Heart left ventricle (tissue), 16 donors: ENCODE data around the gene MYO3A. TPM values are rescaled to one million over a fixed set of nuclear protein-coding genes. Genes with fewer than 3 reads are reported as not detected.

ENCODE experiments used
- ATAC-seq, 4 donors: fragments of 200-7000 bp; cut with Tn5 transposase; one replicate each; pipeline ENCODE4 v1.9.1; 2020 to 2022; ENCODE audit warnings: moderate library complexity in 4 of 4, mild to moderate bottlenecking in 3 of 4, moderate number of reproducible peaks in 1 of 4
- DNase-seq, 5 donors: peaks; one replicate each; pipeline ENCODE4 v3.0.0-alpha.2; 2020
- H3K27ac ChIP-seq, 12 donors: fragments of 200-600 bp; sonication (generic) in 4 of 12; one replicate each; pipeline versions ENCODE4 v1.5.0 to v1.8.0; 2016 to 2022; ENCODE audit warnings: mild to moderate bottlenecking in 2 of 12
- H3K27me3 ChIP-seq, 9 donors: fragments of 200-600 bp; sonication (generic) in 2 of 9; one replicate each; pipeline versions ENCODE4 v1.5.1 to v1.8.0; 2016 to 2022; ENCODE audit warnings: mild to moderate bottlenecking in 3 of 9
- H3K36me3 ChIP-seq, 9 donors: fragments of 200-600 bp; sonication (generic) in 2 of 9; one replicate each; pipeline versions ENCODE4 v1.5.0 to v1.8.0; 2018 to 2022; ENCODE audit warnings: mild to moderate bottlenecking in 2 of 9
- H3K4me1 ChIP-seq, 12 donors: fragments of 200-600 bp; sonication (generic) in 4 of 12; one replicate each; pipeline versions ENCODE4 v1.5.0 to v1.8.0; 2016 to 2022; ENCODE audit warnings: mild to moderate bottlenecking in 3 of 12
- H3K4me3 ChIP-seq, 12 donors: fragments of 200-600 bp; sonication (generic) in 4 of 12; one replicate each; pipeline versions ENCODE4 v1.5.0 to v1.8.0; 2017 to 2022; ENCODE audit warnings: mild to moderate bottlenecking in 9 of 12, moderate library complexity in 4 of 12
- H3K9me3 ChIP-seq, 12 donors: fragments of 200-600 bp; sonication (generic) in 4 of 12; one replicate each; pipeline versions ENCODE4 v1.5.0 to v1.8.0; 2016 to 2022; ENCODE audit warnings: mild to moderate bottlenecking in 1 of 12
- CTCF ChIP-seq, 12 donors: fragments of 200-600 bp; sonication (generic) in 4 of 12; IDR thresholded peaks; one replicate each; pipeline versions ENCODE4 v1.5.0 to v1.8.0; 2018 to 2022; ENCODE audit warnings: antibody characterized with exemption in 12 of 12, mild to moderate bottlenecking in 5 of 12
- POLR2A ChIP-seq, 2 donors: fragments of 450-650 bp; IDR thresholded peaks; one replicate each; pipeline ENCODE4 v1.6.1; 2017; ENCODE audit warnings: antibody characterized with exemption in 2 of 2, mild to moderate bottlenecking in 2 of 2, moderate library complexity in 2 of 2
- WGBS, 4 donors: extraction: QIAGEN DNeasy Blood & Tissue Kit in 2 of 4; methylation state at CpG; one replicate each; pipeline versions ENCODE4 v1.1.5 to v1.1.7; 2013 to 2018; 5-methylcytosine and 5-hydroxymethylcytosine counted together
- intact Hi-C, 10 donors: fragments of 100-400 bp; cut with DNase I; formaldehyde crosslinking; loops; one replicate each; pipeline versions ENCODE4 v1.11.1 to v1.14.2; 2022
- polyA plus RNA-seq, 2 donors: library from polyadenylated mRNA; stranded (reverse); fragments of 200-250 nt; gene quantifications; one replicate each; pipeline ENCODE4 v1.2.3, GENCODE V29; 2013
- total RNA-seq, 9 donors: library from RNA; depleted of rRNA in 2 of 9; stranded (reverse); fragments of >200 nt in 2 of 9; fragmentation: NEBNext Ultra II Directional in 3 of 9; extraction: Animal tissue kit (Norgen Biotek cat#: 25700) in 3 of 9; gene quantifications; one replicate each; pipeline versions ENCODE4 v1.1.0 to v1.2.4, GENCODE V29; 2016 to 2023
- donor health status: ischemic (EF 13 %, LVEDD 7.1; RV severe dilation, severe dysfunction).
- donor health status: healthy with polysubstance abuse.
- donor health status: DM: no; HTN: yes; CAD: no.
- donor health status: DM: no; HTN: no; CAD: no.
- donor health status: ischemic (EF 25% LVEDD 6.9; RV normal size, moderate dysfunction).
- donor health status: ischemic (EF 25% LVEDD 5.7; RV mildly dilated, moderate dysfunction).
- donor health status: healthy.
- donor health status: DM: yes; HTN: yes; CAD: no.
- donor health status: ischemic (EF 35%, LVEDD 5.7; RV mildly dilated, moderate dysfunction).
- donor health status: nonischemic (EF 11% LVEDD 7.7; RV severe dilation, severe dysfunction).
- donor health status: DM: yes; HTN: yes; CAD: no.
- donor health status: PGD.
- donor health status: ischemic (EF 29% LVEDD 5.4; RV normal size, mild dysfunction).
- donor health status: nonischemic (EF 23%, LVEDD 6.1; RV moderate dilation, normal function).

Gene MYO3A
- total and polyA plus RNA-seq, 11 donors: 0.14 TPM; not detected in 10

GRCh38 chr10:26081459-26081858, 147.4 kb downstream of the MYO3A start:
- Histone ChIP-seq H3K9me3 (peaks cover 0 to 6% (median 0%) of the 10 kb centered on the region in 12 donors), H3K27ac (no peak overlapping the region), H3K36me3 (no peaks in the 10 kb centered on the region), H3K27me3 (peaks cover 0 to 4% (median 0%) of the 10 kb centered on the region in 9 donors), H3K4me3 (no peak overlapping the region), H3K4me1 (no peaks in the 10 kb centered on the region)
- DNase-seq: no peak
- 78 to 87% (median 82%) methylated on average over 4 of the region's 4 CpGs for WGBS, 4 donors
- intact Hi-C loops: no loop called here
- no peak for ATAC-seq
- no peak for TF ChIP-seq CTCF (IDR thresholded peaks at IDR 0.05)
- TF ChIP-seq POLR2A (IDR thresholded peaks at IDR 0.05): no peak

- WGBS, 4 donors: 67 to 84% (median 74%) methylated on average over 3 of the region's 3 CpGs
Measured at GRCh38 chr10:26085549-26085948, 151.5 kb downstream of the MYO3A start.

GRCh38 chr10:26087666-26088065, 153.6 kb downstream of the MYO3A start:
- Histone ChIP-seq H3K27ac (no peak overlapping the region), H3K4me3 (no peak overlapping the region), H3K36me3 (no peaks in the 10 kb centered on the region), H3K9me3 (no peaks in the 10 kb centered on the region), H3K4me1 (no peaks in the 10 kb centered on the region), H3K27me3 (peaks cover 0 to 4% (median 0%) of the 10 kb centered on the region in 9 donors)
- DNase-seq (no peak), ATAC-seq (no peak)
- WGBS, 4 donors: 81 to 91% (median 87%) methylated on average over 3 of the region's 3 CpGs
- TF ChIP-seq POLR2A (IDR thresholded peaks at IDR 0.05): no peak
- no peak for TF ChIP-seq CTCF (IDR thresholded peaks at IDR 0.05)
- intact Hi-C loops: no loop called here

More at GRCh38 chr10:26085549-26085948, 151.5 kb downstream of the MYO3A start:
- intact Hi-C loops: no loop called here
- no peaks in the 10 kb centered on the region for H3K9me3 ChIP-seq
- no peak overlapping the region for H3K4me3 ChIP-seq
- H3K27ac ChIP-seq: no peak overlapping the region
- TF ChIP-seq CTCF (IDR thresholded peaks at IDR 0.05) (no peak), POLR2A (IDR thresholded peaks at IDR 0.05) (no peak)
- DNase-seq (no peak), ATAC-seq (no peak)
- H3K27me3 ChIP-seq: peaks cover 0 to 4% (median 0%) of the 10 kb centered on the region in 9 donors
- H3K4me1 ChIP-seq: no peaks in the 10 kb centered on the region
- H3K36me3 ChIP-seq: no peaks in the 10 kb centered on the region

GRCh38 chr10:26090026-26090425, 156.0 kb downstream of the MYO3A start:
- intact Hi-C loops: no loop called here
- no peak for ATAC-seq

More at GRCh38 chr10:26090026-26090425, 156.0 kb downstream of the MYO3A start:
- 76 to 88% (median 85%) methylated on average over 5 of the region's 5 CpGs for WGBS, 4 donors
- H3K9me3 ChIP-seq: no peaks in the 10 kb centered on the region
- no peak for TF ChIP-seq CTCF (IDR thresholded peaks at IDR 0.05)
- TF ChIP-seq POLR2A (IDR thresholded peaks at IDR 0.05): no peak
- H3K4me1 ChIP-seq: no peaks in the 10 kb centered on the region
- no peaks in the 10 kb centered on the region for H3K36me3 ChIP-seq
- no peak for DNase-seq
- H3K27me3 ChIP-seq: peaks cover 0 to 4% (median 0%) of the 10 kb centered on the region in 9 donors
- no peak overlapping the region for H3K27ac ChIP-seq
- H3K4me3 ChIP-seq: no peak overlapping the region
